Lower leg skin (tissue), 4 donors: ENCODE measurements around the gene AP3M1. TPM values are rescaled to one million over a fixed set of nuclear protein-coding genes. Genes with fewer than 3 reads are reported as not detected.

Source experiments
- DNase-seq, 2 donors: peaks; one replicate each; pipeline ENCODE4 v3.0.0-alpha.2; 2019; ENCODE audit warnings: low spot score in 2 of 2
- H3K4me3 ChIP-seq: fragments of 200-600 bp; sonication (generic); 2 replicates; pipeline ENCODE4 v1.5.1; 2017; ENCODE audit warnings: mild to moderate bottlenecking, low read depth; ENCODE audit not compliant: poor library complexity, severe bottlenecking
- POLR2A ChIP-seq, 2 donors: fragments of 450-650 bp; IDR thresholded peaks; one replicate each; pipeline ENCODE4 v1.6.1; 2016 to 2017; ENCODE audit warnings: antibody characterized with exemption in 2 of 2, mild to moderate bottlenecking in 1 of 2, moderate library complexity in 1 of 2
- WGBS, 2 donors: methylation state at CpG; one replicate each; pipeline ENCODE4 v1.1.5; 2018; 5-methylcytosine and 5-hydroxymethylcytosine counted together
- intact Hi-C: fragments of 100-400 bp; cut with DNase I; formaldehyde crosslinking; loops from one replicate; pipeline ENCODE4 v1.15.0; 2023; ENCODE audit warnings: low total_unique reads
- total RNA-seq, 4 donors: library from RNA; depleted of rRNA; stranded (reverse); fragments of >200 nt; gene quantifications; one replicate each; pipeline ENCODE4 v1.1.0, GENCODE V29; 2016
- TF ChIP-seq, protein P1 (sequence below), 3 donors: fragments of 450-650 bp; IDR thresholded peaks; one replicate each; pipeline ENCODE4 v1.5.1; 2016; ENCODE audit warnings: antibody characterized with exemption in 3 of 3, mild to moderate bottlenecking in 3 of 3, moderate library complexity in 2 of 3

The AP3M1 gene
- total RNA-seq, 4 donors from 2014 or later = 13.3 to 24.2 (median 15.5) TPM

DNA sequence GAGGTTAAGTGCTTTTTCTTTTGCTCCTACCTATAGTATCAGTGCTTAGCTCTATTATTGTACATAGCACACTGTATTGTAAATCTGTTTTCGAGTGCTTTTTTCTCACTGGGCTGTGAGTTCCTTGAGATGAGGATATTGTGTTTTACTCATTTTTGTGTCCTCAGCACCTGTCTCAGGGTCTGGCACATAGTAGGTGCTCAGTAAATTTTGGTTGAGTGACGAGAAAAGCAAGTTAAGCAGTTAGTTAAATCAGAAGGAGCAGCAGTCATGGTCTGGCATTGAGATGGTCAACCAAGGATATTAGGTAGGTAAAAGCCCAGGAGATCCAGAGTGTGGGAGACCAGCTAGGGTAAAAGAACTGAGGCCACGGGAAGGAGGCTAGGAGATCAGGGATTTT lies 51.2 kb downstream of the AP3M1 start:
- no peak for DNase-seq
- 87 to 88% methylated on average over 3 of the region's 3 CpGs for WGBS, 2 donors
- TF ChIP-seq, protein P1, sequence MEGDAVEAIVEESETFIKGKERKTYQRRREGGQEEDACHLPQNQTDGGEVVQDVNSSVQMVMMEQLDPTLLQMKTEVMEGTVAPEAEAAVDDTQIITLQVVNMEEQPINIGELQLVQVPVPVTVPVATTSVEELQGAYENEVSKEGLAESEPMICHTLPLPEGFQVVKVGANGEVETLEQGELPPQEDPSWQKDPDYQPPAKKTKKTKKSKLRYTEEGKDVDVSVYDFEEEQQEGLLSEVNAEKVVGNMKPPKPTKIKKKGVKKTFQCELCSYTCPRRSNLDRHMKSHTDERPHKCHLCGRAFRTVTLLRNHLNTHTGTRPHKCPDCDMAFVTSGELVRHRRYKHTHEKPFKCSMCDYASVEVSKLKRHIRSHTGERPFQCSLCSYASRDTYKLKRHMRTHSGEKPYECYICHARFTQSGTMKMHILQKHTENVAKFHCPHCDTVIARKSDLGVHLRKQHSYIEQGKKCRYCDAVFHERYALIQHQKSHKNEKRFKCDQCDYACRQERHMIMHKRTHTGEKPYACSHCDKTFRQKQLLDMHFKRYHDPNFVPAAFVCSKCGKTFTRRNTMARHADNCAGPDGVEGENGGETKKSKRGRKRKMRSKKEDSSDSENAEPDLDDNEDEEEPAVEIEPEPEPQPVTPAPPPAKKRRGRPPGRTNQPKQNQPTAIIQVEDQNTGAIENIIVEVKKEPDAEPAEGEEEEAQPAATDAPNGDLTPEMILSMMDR (IDR thresholded peaks at IDR 0.05) = no peak
- no peak for TF ChIP-seq POLR2A (IDR thresholded peaks at IDR 0.05)
- H3K4me3 ChIP-seq = no peak overlapping the region
- intact Hi-C loops = no loop called here

DNA sequence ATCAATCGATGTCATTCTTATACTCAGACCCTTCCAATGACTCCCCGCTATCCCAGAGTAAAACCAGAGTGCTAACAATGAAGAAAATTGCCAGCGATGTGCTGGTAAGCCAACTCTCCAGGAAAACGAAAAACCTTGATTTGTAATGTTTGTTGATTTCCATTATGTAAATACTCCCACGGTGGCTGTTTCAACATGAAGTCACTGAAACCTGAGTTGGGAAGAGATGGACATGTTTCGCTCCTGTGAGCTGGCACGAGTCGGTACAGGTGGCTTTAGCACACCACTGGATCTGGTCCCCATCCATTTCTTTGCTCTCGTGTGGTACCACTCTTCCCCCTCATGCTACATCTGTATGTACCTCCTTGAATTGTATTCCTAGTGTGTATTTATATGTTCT lies 52.9 kb downstream of the AP3M1 start:
- TF ChIP-seq POLR2A (IDR thresholded peaks at IDR 0.05) = no peak
- TF ChIP-seq, protein P1 (IDR thresholded peaks at IDR 0.05) = no peak
- H3K4me3 ChIP-seq = no peak overlapping the region
- intact Hi-C loops = no loop called here
- 91 to 93% methylated on average over 9 of the region's 9 CpGs for WGBS, 2 donors
- no peak for DNase-seq

DNA sequence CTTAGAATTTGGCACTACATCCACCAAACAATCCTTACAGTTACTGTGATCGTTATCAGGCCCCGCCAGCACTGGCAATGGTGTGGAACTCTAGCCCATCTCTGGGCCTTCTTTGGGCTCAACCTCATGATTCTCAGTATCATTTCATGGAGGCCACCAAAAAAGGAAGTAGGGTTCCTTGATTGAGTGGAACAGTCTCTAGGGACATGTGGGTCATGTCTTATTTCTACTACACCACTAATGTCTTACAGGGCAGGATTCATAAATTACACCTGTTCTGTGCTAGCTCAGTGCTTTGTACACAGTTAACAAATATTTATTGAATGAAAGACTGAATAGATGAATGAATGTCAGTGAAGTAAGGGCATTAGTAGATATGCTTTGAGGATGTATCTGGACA lies 53.9 kb downstream of the AP3M1 start:
- TF ChIP-seq, protein P1 (IDR thresholded peaks at IDR 0.05) = no peak
- TF ChIP-seq POLR2A (IDR thresholded peaks at IDR 0.05) = no peak
- WGBS, 2 donors = 82 to 90% methylated on average over 2 of the region's 2 CpGs
- intact Hi-C loops = no loop called here
- DNase-seq = no peak
- no peak overlapping the region for H3K4me3 ChIP-seq

DNA sequence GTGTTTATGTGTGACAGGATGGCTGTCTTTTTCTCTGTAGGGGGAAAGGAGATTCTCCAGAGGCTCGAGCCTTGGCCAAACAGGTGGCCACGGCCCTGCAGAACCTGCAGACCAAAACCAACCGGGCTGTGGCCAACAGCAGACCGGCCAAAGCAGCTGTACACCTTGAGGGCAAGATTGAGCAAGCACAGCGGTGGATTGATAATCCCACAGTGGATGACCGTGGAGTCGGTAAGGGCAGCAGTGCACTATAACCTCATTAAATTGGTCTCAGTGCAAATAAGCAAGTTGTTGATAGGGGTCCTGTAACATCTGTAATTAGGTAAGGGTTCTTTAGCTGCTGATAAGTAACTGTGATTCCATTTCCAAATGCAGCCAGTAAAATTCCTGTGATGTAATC lies 56.4 kb downstream of the AP3M1 start:
- intact Hi-C loops = no loop called here
- H3K4me3 ChIP-seq = no peak overlapping the region
- TF ChIP-seq, protein P1 (IDR thresholded peaks at IDR 0.05) = no peak
- TF ChIP-seq POLR2A (IDR thresholded peaks at IDR 0.05) = no peak
- WGBS, 2 donors = 89 to 91% methylated on average over 7 of the region's 7 CpGs
- no peak for DNase-seq

DNA sequence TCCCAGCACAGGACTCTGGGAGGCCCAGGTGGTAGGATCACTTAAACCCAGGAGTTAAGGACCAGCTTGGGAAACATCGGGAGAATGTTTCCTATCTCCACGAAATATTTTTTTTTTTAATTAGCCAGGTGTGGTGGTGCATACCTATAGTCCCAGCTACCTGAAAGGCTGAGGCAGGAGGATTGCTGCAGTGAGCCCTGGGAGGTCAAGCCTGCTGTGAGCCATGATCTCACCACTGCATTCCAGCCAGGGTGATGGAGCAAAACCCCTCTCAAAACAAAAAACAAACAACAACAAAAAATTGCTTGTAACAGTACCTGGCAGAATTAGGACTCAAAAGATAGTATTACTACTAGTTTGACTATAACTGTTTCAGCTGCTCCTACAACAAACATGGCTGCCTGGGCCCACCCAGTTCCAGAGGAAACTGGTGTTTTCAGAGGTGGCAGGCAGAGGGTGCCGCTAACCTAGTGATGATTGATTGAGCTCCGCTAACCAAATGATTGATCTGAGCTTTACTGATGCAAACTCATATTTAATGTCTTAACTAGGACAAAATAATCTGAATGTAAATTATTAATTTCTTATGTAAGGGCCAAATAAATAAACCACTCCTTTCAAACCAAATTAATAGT lies 57.0 kb downstream of the AP3M1 start:
- TF ChIP-seq, protein P1 (IDR thresholded peaks at IDR 0.05) = no peak
- TF ChIP-seq POLR2A (IDR thresholded peaks at IDR 0.05) = no peak
- intact Hi-C loops = no loop called here
- WGBS, 2 donors = 94% methylated on average over 4 of the region's 4 CpGs

DNA sequence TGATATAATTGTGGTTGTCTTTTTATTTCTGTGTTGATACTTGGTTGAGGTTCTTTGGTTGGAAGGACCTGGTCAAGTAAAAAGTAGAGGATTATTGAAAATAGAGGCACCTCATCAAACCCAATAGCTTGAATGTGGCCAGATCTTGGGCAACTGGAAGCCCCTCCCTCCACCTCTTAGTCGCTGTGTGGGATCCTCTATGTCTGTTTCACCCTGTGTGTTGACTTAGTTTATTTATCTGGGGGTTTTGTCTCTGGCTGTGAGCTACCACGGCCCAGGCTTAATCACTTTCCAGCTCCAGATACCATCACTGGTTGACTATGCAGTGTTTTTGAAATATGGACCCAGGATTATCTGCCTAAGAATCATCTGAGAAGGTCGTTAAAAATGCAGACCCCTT lies 58.3 kb downstream of the AP3M1 start:
- 90 to 94% methylated on average over 3 of the region's 3 CpGs for WGBS, 2 donors
- DNase-seq = no peak
- TF ChIP-seq, protein P1 (IDR thresholded peaks at IDR 0.05) = no peak
- no peak for TF ChIP-seq POLR2A (IDR thresholded peaks at IDR 0.05)
- intact Hi-C loops = no loop called here
- no peak overlapping the region for H3K4me3 ChIP-seq

More for the DNA sequence above, 57.0 kb downstream of the AP3M1 start:
- H3K4me3 ChIP-seq = no peak overlapping the region
- no peak for DNase-seq
